Activated gamma-delta T cell (primary cell): Measurements from ENCODE around the gene MAP4K2.

Source experiments
- DNase-seq: peaks from one replicate; lab custom pipeline; 2025; lab: John Stamatoyannopoulos, UW

Gene MAP4K2

GRCh38 chr11:64813826-64814225 lies 10.8 kb upstream of the MAP4K2 start:
- no peak for DNase-seq

GRCh38 chr11:64810891-64811272 lies 7.9 kb upstream of the MAP4K2 start:
- DNase-seq, result no peak

GRCh38 chr11:64810271-64810890 lies 7.4 kb upstream of the MAP4K2 start, which contains the start of gene MEN1:
TSS of gene MEN1 (minus strand) at chr11:64810551. CDS start at chr11:64810109, 442 bp downstream.
- DNase-seq, result peak; percentile 54

- no peak for DNase-seq
Measured at GRCh38 chr11:64809781-64810241, 6.8 kb upstream of the MAP4K2 start.

GRCh38 chr11:64805481-64805880 lies 2.5 kb upstream of the MAP4K2 start:
- no peak for DNase-seq

GRCh38 chr11:64804346-64805210 lies 1.6 kb upstream of the MAP4K2 start:
- no peak for DNase-seq

GRCh38 chr11:64803846-64804345 lies 882 bp upstream of the MAP4K2 start:
- DNase-seq, result no peak

- DNase-seq, result no peak
Measured at GRCh38 chr11:64802370-64803157, 450 bp downstream of the MAP4K2 start.

- DNase-seq, result no peak
Measured at GRCh38 chr11:64801561-64802369, 1.2 kb downstream of the MAP4K2 start.

GRCh38 chr11:64801158-64801464 lies 1.9 kb downstream of the MAP4K2 start:
- no peak for DNase-seq

- DNase-seq, result no peak
Measured at GRCh38 chr11:64800303-64801157, 2.5 kb downstream of the MAP4K2 start.

- DNase-seq, result no peak
Measured at GRCh38 chr11:64799623-64800302, 3.3 kb downstream of the MAP4K2 start.

GRCh38 chr11:64799256-64799622 lies 3.8 kb downstream of the MAP4K2 start:
- no peak for DNase-seq

GRCh38 chr11:64796757-64797541 lies 6.1 kb downstream of the MAP4K2 start:
- no peak for DNase-seq

- no peak for DNase-seq
Measured at GRCh38 chr11:64796047-64796756, 6.8 kb downstream of the MAP4K2 start.

- DNase-seq, result no peak
Measured at GRCh38 chr11:64794526-64794925, 8.5 kb downstream of the MAP4K2 start.

- DNase-seq, result no peak
Measured at GRCh38 chr11:64793271-64794160, 9.5 kb downstream of the MAP4K2 start.

- no peak for DNase-seq
Measured at GRCh38 chr11:64792482-64792881, 10.5 kb downstream of the MAP4K2 start.
